DOHH2 (cell line): Measurements from ENCODE around the gene TUBA1A.

Experiments
- H3F3A ChIP-seq: fragments of 200-600 bp; sonication (generic), shearing (Covaris generic); 2 replicates; pipeline ENCODE4 v1.6.0; 2016; ENCODE audit warnings: antibody characterized with exemption, mild to moderate bottlenecking; ENCODE audit not compliant: control insufficient read depth, insufficient read depth
- H3K27ac ChIP-seq: fragments of 200-600 bp; sonication (generic); 2 replicates; pipeline ENCODE4 v1.5.1; 2014; ENCODE audit warnings: low read depth, mild to moderate bottlenecking, low read length, moderate library complexity
- H3K27me3 ChIP-seq: fragments of 200-600 bp; sonication (generic); 2 replicates; pipeline ENCODE4 v1.6.1; 2014; ENCODE audit warnings: mild to moderate bottlenecking, low read length, mixed read lengths; ENCODE audit not compliant: control insufficient read depth
- H3K36me3 ChIP-seq: fragments of 200-600 bp; sonication (generic); 2 replicates; pipeline ENCODE4 v1.6.1; 2014; ENCODE audit warnings: mild to moderate bottlenecking, low read length, moderate library complexity, mixed read lengths; ENCODE audit not compliant: control insufficient read depth
- H3K4me1 ChIP-seq: fragments of 200-600 bp; sonication (generic); 2 replicates; pipeline ENCODE4 v1.6.1; 2014; ENCODE audit warnings: mild to moderate bottlenecking, low read length, mixed read lengths; ENCODE audit not compliant: control insufficient read depth
- H3K4me2 ChIP-seq: fragments of 200-600 bp; sonication (generic); 2 replicates; pipeline ENCODE4 v1.6.0; 2014; ENCODE audit warnings: mild to moderate bottlenecking, low read length, moderate library complexity
- H3K4me3 ChIP-seq: fragments of 200-600 bp; sonication (generic); 2 replicates; pipeline ENCODE4 v1.5.1; 2014; ENCODE audit warnings: mild to moderate bottlenecking, low read length, mixed read lengths
- H3K79me2 ChIP-seq: fragments of 200-600 bp; sonication (generic); 2 replicates; pipeline ENCODE4 v1.6.1; 2014; ENCODE audit warnings: mild to moderate bottlenecking, low read length, mixed read lengths; ENCODE audit not compliant: control insufficient read depth
- H3K9me2 ChIP-seq: fragments of 200-600 bp; sonication (generic); replicated peaks from 2 replicates; pipeline ENCODE4 v1.6.1; 2014; ENCODE audit warnings: mild to moderate bottlenecking, low read length, mixed read lengths; ENCODE audit not compliant: control insufficient read depth
- H3K9me3 ChIP-seq: fragments of 200-600 bp; sonication (generic); 2 replicates; pipeline ENCODE4 v1.6.1; 2014; ENCODE audit warnings: antibody characterized with exemption, low read length, mixed read lengths; ENCODE audit not compliant: control insufficient read depth, insufficient read depth
- H4K20me1 ChIP-seq: fragments of 200-600 bp; sonication (generic); 2 replicates; pipeline ENCODE4 v1.6.0; 2014; ENCODE audit warnings: low read depth, mild to moderate bottlenecking, antibody characterized with exemption, low read length, moderate library complexity; ENCODE audit not compliant: control insufficient read depth, insufficient read depth
- CTCF ChIP-seq: fragments of 200-600 bp; sonication (generic); IDR thresholded peaks from one replicate; pipeline ENCODE4 v1.5.1; 2014; ENCODE audit warnings: antibody characterized with exemption, mild to moderate bottlenecking, low read depth, low read length; ENCODE audit not compliant: poor library complexity, severe bottlenecking
- EZH2phosphoT487 ChIP-seq: fragments of 200-600 bp; sonication (generic); IDR thresholded peaks from 2 replicates; pipeline ENCODE4 v1.6.1; 2017; ENCODE audit warnings: borderline replicate concordance, mild to moderate bottlenecking, antibody characterized with exemption, low read length, moderate library complexity, mixed read lengths

The TUBA1A gene

GRCh38 chr12:49160399-49160798, 28.5 kb downstream of the TUBA1A start:
- Histone ChIP-seq H3K4me2 (peak overlapping the region; percentile 16), H3K36me3 (no peaks in the 10 kb centered on the region), H3K9me3 (no peaks in the 10 kb centered on the region), H3K4me1 (peaks cover 18% of the 10 kb centered on the region), H3K79me2 (no peaks in the 10 kb centered on the region), H3K9me2 (no peaks in the 10 kb centered on the region), H4K20me1 (no peaks in the 10 kb centered on the region), H3K27ac (no peak overlapping the region), H3F3A (no peaks in the 10 kb centered on the region; the same call in 1 of the 2 replicates), H3K27me3 (no peaks in the 10 kb centered on the region), H3K4me3 (no peak overlapping the region)
- no peak for TF ChIP-seq EZH2phosphoT487
- no peak for TF ChIP-seq CTCF

- TF ChIP-seq EZH2phosphoT487: no peak
- no peak for TF ChIP-seq CTCF
- Histone ChIP-seq H3F3A (no peaks in the 10 kb centered on the region), H3K79me2 (no peaks in the 10 kb centered on the region)
Measured at GRCh38 chr12:49154221-49154620, 34.7 kb downstream of the TUBA1A start.

DNA sequence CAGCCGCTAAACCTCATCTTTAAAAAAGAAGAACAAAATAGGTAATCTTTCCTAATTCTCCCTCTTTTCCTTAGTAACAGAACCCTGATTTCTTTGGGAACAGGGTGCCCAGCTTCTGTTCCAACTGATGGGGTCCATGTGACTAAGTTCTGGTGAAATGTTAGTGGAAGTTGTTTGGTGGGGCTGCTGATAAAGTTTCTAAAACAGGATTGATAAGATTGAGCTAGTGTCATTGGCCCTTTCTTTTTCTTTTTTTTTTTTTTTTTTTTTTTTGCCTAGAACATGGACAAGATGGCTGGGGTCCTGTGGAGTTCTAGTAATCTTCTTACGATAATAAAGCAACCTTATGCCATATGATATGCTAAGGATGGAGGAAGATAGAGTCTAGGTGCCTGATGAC, 41.5 kb downstream of the TUBA1A start:
- TF ChIP-seq EZH2phosphoT487 (no peak), CTCF (no peak)
- no peaks in the 10 kb centered on the region for H4K20me1 ChIP-seq
- no peak overlapping the region for H3K27ac ChIP-seq
- no peaks in the 10 kb centered on the region for H3K9me3 ChIP-seq
- H3K27me3 ChIP-seq: no peaks in the 10 kb centered on the region
- H3K4me3 ChIP-seq: no peak overlapping the region
- peaks cover 12% of the 10 kb centered on the region for H3K79me2 ChIP-seq
- no peaks in the 10 kb centered on the region for H3K36me3 ChIP-seq
- H3F3A ChIP-seq: no peaks in the 10 kb centered on the region
- H3K9me2 ChIP-seq: no peaks in the 10 kb centered on the region
- H3K4me2 ChIP-seq: no peak overlapping the region
- peaks cover 5% of the 10 kb centered on the region for H3K4me1 ChIP-seq

More at GRCh38 chr12:49154221-49154620, 34.7 kb downstream of the TUBA1A start:
- Histone ChIP-seq H3K36me3 (no peaks in the 10 kb centered on the region), H3K4me1 (no peaks in the 10 kb centered on the region), H3K4me3 (no peak overlapping the region), H3K27me3 (no peaks in the 10 kb centered on the region), H3K9me3 (no peaks in the 10 kb centered on the region), H3K4me2 (no peak overlapping the region), H3K27ac (no peak overlapping the region), H3K9me2 (no peaks in the 10 kb centered on the region), H4K20me1 (no peaks in the 10 kb centered on the region)

DNA sequence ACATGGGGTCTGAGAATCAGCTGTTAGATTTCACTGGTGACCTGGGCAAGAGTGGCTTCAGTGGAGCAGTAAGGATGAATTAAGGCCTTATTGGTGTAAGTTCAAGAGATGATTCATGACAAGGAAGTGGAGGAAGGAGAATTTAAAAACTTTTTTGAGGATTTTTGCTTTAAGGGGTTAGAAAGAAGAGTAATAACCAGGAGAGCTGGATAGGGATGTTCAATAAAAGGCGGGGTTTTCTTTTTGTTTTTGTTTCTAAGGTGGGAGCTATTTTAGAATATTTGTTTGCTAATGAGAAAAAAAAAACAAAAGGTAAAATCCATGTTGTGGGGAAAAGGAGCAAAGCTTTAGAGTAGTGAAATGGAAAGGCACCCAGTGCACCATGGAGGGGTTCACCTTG, 42.5 kb downstream of the TUBA1A start:
- Histone ChIP-seq H3K27ac (no peak overlapping the region), H4K20me1 (no peaks in the 10 kb centered on the region)

More for the DNA sequence above, 42.5 kb downstream of the TUBA1A start:
- Histone ChIP-seq H3F3A (no peaks in the 10 kb centered on the region), H3K4me1 (peaks cover 5% of the 10 kb centered on the region), H3K36me3 (no peaks in the 10 kb centered on the region), H3K4me2 (no peak overlapping the region), H3K9me2 (no peaks in the 10 kb centered on the region), H3K79me2 (peaks cover 12% of the 10 kb centered on the region), H3K27me3 (no peaks in the 10 kb centered on the region), H3K4me3 (no peak overlapping the region), H3K9me3 (no peaks in the 10 kb centered on the region)
- TF ChIP-seq EZH2phosphoT487: no peak
- TF ChIP-seq CTCF: no peak
